Measurements from ENCODE around the gene AQP1. TPM values are rescaled to one million over a fixed set of nuclear protein-coding genes. Genes with fewer than 3 reads are reported as not detected.

AQP1 gene
- total and polyA plus RNA-seq, 10 of the 15 experiments (the other 5 are each of a cell fraction or from before 2014, with no cell fraction given): 0.03 to 0.64 TPM; not detected in 8

DNA sequence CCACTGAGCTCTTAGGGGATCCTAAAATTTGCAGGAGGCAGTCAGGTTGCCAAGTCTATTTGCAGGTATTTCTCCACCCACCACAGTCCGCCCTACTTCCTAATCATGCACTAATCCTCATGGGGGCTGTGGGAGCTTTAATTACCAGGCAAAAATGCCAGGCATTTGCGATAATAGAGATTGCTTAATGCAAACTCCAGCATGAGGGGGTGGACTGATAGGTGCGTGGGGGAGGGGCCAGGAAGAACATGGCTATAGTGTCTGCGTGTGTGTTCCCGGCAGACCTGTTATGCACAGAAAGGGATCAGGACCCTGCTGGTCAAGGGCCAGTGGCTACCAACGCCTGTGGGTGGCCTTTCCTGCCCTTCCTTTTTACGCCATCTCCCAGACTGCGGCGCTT is 15.6 kb upstream of the AQP1 start:
- Histone ChIP-seq H3K4me3 (no peak overlapping the region), H3K4me1 (ENCODE audit: control insufficient read depth, insufficient read depth, low read length) (no peaks in the 10 kb centered on the region), H3K27ac (ENCODE audit: control insufficient read depth, insufficient read depth) (no peak overlapping the region), H3K27me3 (replicated peaks in 1 of 2; ENCODE audit: control insufficient read depth in 2 of 2, insufficient read depth in 2 of 2, low read length in 1 of 2) (peaks cover 0 to 3% of the 10 kb centered on the region in 2 experiments; a peak in 3 of 4 replicates), H2AFZ (ENCODE audit: control insufficient read depth, low read depth, low read length) (no peak overlapping the region), H3K36me3 (ENCODE audit: control insufficient read depth in 2 of 2, insufficient read depth in 2 of 2, low read length in 1 of 2) (no peaks in the 10 kb centered on the region), H3K9me3 (replicated peaks; ENCODE audit: control insufficient read depth, insufficient read depth, low read length) (no peaks in the 10 kb centered on the region), H3K9ac (ENCODE audit: control insufficient read depth, insufficient read depth, low read length) (no peak overlapping the region), H3K79me2 (ENCODE audit: control insufficient read depth, insufficient read depth, low read length) (no peaks in the 10 kb centered on the region), H4K20me1 (ENCODE audit: control insufficient read depth, insufficient read depth) (no peaks in the 10 kb centered on the region), H3K4me2 (ENCODE audit: control insufficient read depth, insufficient read depth) (no peak overlapping the region)
- ChIA-PET SMC1A (ENCODE audit: uncharacterized antibody, unreplicated experiment) (no interaction called here), POLR2A (no interaction called here), CTCF (no interaction called here), RAD21 (ENCODE audit: unreplicated experiment) (no interaction called here)
- 51% methylated on average over 9 of the region's 9 CpGs for WGBS (ENCODE audit: insufficient coverage, insufficient replicate concordance, low lambda C conversion rate, missing lambda C conversion rate)
- FAIRE-seq: no peak
- intact Hi-C loops (cut with micrococcal nuclease; ENCODE audit: unreplicated experiment) (no loop called here), in situ Hi-C loops (cut with MboI) (no loop called here)
- TF ChIP-seq MEF2B (IDR thresholded peaks at IDR 0.05; ENCODE audit: partially characterized antibody, poor library complexity, severe bottlenecking): no peak
- TF ChIP-seq SPI1 (IDR thresholded peaks at IDR 0.05; ENCODE audit: borderline replicate concordance, insufficient read depth, low read depth, low read length): no peak
- TF ChIP-seq CHD2 (IDR thresholded peaks at IDR 0.05; ENCODE audit: borderline replicate concordance, low read depth, low read length): no peak
- no peak for TF ChIP-seq TARDBP (IDR thresholded peaks at IDR 0.05; ENCODE audit: borderline replicate concordance)
- no peak for TF ChIP-seq ZBTB11 (CRISPR knock-in tag; IDR thresholded peaks at IDR 0.05)
- TF ChIP-seq NR2C2 (IDR thresholded peaks at IDR 0.05; ENCODE audit: borderline replicate concordance, control insufficient read depth, insufficient read length, low read depth): no peak
- no peak for TF ChIP-seq ZSCAN29 (IDR thresholded peaks at IDR 0.05)
- no peak for TF ChIP-seq HDGF (IDR thresholded peaks at IDR 0.05)
- no peak for TF ChIP-seq DPF2 (IDR thresholded peaks at IDR 0.05)
- no peak for TF ChIP-seq PML (IDR thresholded peaks at IDR 0.05; ENCODE audit: low read length)
- TF ChIP-seq BMI1 (IDR thresholded peaks at IDR 0.05; ENCODE audit: borderline replicate concordance): no peak
- TF ChIP-seq SP1 (IDR thresholded peaks at IDR 0.05; ENCODE audit: low read depth, low read length): no peak
- TF ChIP-seq MEF2A (IDR thresholded peaks at IDR 0.05; ENCODE audit: insufficient read depth, low read depth, low read length): no peak
- TF ChIP-seq SRF (IDR thresholded peaks at IDR 0.05; ENCODE audit: low read depth in 2 of 2, low read length in 2 of 2): no peak
- no peak for TF ChIP-seq STAT3 (IDR thresholded peaks at IDR 0.05; ENCODE audit: low read depth, low read length)
- no peak for TF ChIP-seq IRF4 (IDR thresholded peaks at IDR 0.05; ENCODE audit: low read depth, low read length)
- no TSS peak for BruUV-seq (replicated peaks)
- no peak for DNase-seq (ENCODE audit: low read depth, low spot score)
- ATAC-seq: no peak
